Vagina (tissue), 2 donors: Measurements from ENCODE around the gene SACS. TPM values are rescaled to one million over a fixed set of nuclear protein-coding genes. Genes with fewer than 3 reads are reported as not detected.

Experiments
- DNase-seq, 2 donors: peaks; one replicate each; pipeline ENCODE4 v3.0.0-alpha.2; 2017; ENCODE audit errors: extremely low spot score in 2 of 2
- H3K27ac ChIP-seq: fragments of 200-600 bp; sonication (generic); one replicate; pipeline ENCODE4 v1.5.1; 2019
- H3K27me3 ChIP-seq: fragments of 200-600 bp; sonication (generic); one replicate; pipeline ENCODE4 v1.5.1; 2019
- H3K36me3 ChIP-seq, 2 donors: fragments of 200-600 bp; sonication (generic); one replicate each; pipeline ENCODE4 v1.5.1; 2017 to 2019
- H3K4me1 ChIP-seq: fragments of 200-600 bp; sonication (generic); one replicate; pipeline ENCODE4 v1.5.1; 2019
- H3K4me3 ChIP-seq, 2 donors: fragments of 200-600 bp; sonication (generic); 1 replicate in 1 of 2; 2 replicates in 1 of 2; pipeline ENCODE4 v1.5.1; 2016 to 2019
- H3K9me3 ChIP-seq: fragments of 200-600 bp; sonication (generic); one replicate; pipeline ENCODE4 v1.5.1; 2019
- POLR2A ChIP-seq, 2 donors: fragments of 450-650 bp; IDR thresholded peaks; one replicate each; pipeline ENCODE4 v1.6.1; 2017; ENCODE audit warnings: antibody characterized with exemption in 2 of 2, mild to moderate bottlenecking in 2 of 2, moderate library complexity in 2 of 2
- POLR2AphosphoS5 ChIP-seq, 2 donors: sonication (generic); formaldehyde crosslinking; IDR thresholded peaks; one replicate each; pipeline ENCODE4 v1.9.0; 2017; ENCODE audit warnings: antibody characterized with exemption in 2 of 2, mild to moderate bottlenecking in 2 of 2, low read depth in 1 of 2; ENCODE audit not compliant: insufficient read depth in 1 of 2
- intact Hi-C: fragments of 100-400 bp; cut with DNase I; formaldehyde crosslinking; loops from one replicate; pipeline ENCODE4 v1.15.1; 2023
- total RNA-seq: library from RNA; depleted of rRNA; stranded (reverse); fragments of >200 nt; gene quantifications from one replicate; pipeline ENCODE4 v1.2.3, GENCODE V29; 2016
- TF ChIP-seq, protein P1 (sequence below), 3 experiments: fragments of 450-650 bp in 2 of 3; fragments of 200-600 bp in 1 of 3; sonication (generic) in 1 of 3; IDR thresholded peaks; one replicate each; pipeline ENCODE4 v1.5.1; 2017 to 2019; ENCODE audit warnings: antibody characterized with exemption in 3 of 3, mild to moderate bottlenecking in 2 of 3, moderate library complexity in 2 of 3

SACS gene
- total RNA-seq, 1 donor from 2014 or later = 24.8 TPM

DNA sequence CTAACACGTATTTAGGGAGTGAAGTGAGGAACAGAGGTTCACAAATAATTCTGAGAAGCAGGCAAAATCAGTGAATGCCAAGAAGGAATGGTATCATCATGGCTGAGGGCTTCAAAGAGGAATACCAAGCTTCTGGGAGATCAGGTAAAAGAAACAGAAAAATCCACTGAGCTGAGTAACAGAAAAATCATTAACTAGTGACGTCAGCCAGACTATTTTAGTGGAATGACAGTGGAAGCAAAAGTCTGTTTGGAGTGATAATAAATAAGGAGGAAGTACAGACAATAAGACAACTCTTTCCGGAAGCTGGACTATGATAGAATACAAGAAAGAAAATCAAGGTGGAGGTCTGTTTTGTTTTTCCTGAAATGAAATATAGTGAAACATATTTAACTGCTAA, 83.5 kb downstream of the SACS start:
- intact Hi-C loops = no loop called here
- H3K27ac ChIP-seq = no peak overlapping the region
- no peak overlapping the region for H3K4me3 ChIP-seq
- no peaks in the 10 kb centered on the region for H3K27me3 ChIP-seq
- H3K36me3 ChIP-seq = peaks cover 0 to 14% of the 10 kb centered on the region in 2 donors
- TF ChIP-seq POLR2A (IDR thresholded peaks at IDR 0.05) (no peak), POLR2AphosphoS5 (IDR thresholded peaks at IDR 0.05; ENCODE audit: insufficient read depth in 1 of 2, low read depth in 1 of 2) (no peak)
- TF ChIP-seq, protein P1, sequence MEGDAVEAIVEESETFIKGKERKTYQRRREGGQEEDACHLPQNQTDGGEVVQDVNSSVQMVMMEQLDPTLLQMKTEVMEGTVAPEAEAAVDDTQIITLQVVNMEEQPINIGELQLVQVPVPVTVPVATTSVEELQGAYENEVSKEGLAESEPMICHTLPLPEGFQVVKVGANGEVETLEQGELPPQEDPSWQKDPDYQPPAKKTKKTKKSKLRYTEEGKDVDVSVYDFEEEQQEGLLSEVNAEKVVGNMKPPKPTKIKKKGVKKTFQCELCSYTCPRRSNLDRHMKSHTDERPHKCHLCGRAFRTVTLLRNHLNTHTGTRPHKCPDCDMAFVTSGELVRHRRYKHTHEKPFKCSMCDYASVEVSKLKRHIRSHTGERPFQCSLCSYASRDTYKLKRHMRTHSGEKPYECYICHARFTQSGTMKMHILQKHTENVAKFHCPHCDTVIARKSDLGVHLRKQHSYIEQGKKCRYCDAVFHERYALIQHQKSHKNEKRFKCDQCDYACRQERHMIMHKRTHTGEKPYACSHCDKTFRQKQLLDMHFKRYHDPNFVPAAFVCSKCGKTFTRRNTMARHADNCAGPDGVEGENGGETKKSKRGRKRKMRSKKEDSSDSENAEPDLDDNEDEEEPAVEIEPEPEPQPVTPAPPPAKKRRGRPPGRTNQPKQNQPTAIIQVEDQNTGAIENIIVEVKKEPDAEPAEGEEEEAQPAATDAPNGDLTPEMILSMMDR (IDR thresholded peaks at IDR 0.05) = no peak
- no peaks in the 10 kb centered on the region for H3K9me3 ChIP-seq
- no peak for DNase-seq
- peaks cover 12% of the 10 kb centered on the region for H3K4me1 ChIP-seq

DNA sequence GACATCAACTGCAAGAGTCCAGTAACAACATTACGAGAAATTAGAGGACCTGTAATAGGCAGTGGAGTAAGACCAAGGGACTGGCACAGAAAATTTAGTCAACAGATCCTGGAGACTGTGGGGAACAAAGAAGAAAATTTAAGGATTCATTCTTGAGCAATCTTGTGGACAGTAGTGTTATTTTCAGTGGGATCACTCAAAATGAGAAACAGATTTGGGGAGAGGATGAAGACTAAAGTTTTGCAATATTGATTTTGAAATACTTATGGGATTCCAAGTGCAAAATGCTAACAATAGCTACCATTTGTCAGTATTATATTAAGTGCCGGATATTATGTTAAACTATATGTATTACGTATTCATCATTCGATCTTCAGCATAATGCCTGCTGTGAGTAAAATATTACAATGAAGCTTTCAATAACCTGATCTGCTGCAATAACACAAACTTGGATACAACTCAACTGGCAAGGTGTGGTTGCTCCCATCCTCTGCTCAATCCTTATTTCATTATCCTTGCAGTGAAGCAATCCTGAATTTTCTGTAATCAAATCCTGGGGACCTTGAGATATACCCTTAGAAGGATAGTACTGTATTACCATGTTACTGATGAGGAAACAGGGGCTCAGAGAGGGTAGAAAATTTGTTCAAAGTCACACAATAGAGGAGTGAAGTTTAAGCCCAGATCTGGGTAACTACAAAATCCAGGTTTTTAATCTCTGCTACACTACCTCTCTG, 84.2 kb downstream of the SACS start:
- peak in 1 of 2 donors; percentile 44 for TF ChIP-seq POLR2AphosphoS5 (IDR thresholded peaks at IDR 0.05; ENCODE audit: insufficient read depth in 1 of 2, low read depth in 1 of 2)
- TF ChIP-seq POLR2A (IDR thresholded peaks at IDR 0.05) = no peak
- H3K4me3 ChIP-seq = no peak overlapping the region
- peaks cover 12% of the 10 kb centered on the region for H3K4me1 ChIP-seq
- H3K36me3 ChIP-seq = peaks cover 0 to 8% of the 10 kb centered on the region in 2 donors
- no peaks in the 10 kb centered on the region for H3K9me3 ChIP-seq
- H3K27ac ChIP-seq = no peak overlapping the region
- no peak for DNase-seq
- intact Hi-C loops = no loop called here
- H3K27me3 ChIP-seq = no peaks in the 10 kb centered on the region

DNA sequence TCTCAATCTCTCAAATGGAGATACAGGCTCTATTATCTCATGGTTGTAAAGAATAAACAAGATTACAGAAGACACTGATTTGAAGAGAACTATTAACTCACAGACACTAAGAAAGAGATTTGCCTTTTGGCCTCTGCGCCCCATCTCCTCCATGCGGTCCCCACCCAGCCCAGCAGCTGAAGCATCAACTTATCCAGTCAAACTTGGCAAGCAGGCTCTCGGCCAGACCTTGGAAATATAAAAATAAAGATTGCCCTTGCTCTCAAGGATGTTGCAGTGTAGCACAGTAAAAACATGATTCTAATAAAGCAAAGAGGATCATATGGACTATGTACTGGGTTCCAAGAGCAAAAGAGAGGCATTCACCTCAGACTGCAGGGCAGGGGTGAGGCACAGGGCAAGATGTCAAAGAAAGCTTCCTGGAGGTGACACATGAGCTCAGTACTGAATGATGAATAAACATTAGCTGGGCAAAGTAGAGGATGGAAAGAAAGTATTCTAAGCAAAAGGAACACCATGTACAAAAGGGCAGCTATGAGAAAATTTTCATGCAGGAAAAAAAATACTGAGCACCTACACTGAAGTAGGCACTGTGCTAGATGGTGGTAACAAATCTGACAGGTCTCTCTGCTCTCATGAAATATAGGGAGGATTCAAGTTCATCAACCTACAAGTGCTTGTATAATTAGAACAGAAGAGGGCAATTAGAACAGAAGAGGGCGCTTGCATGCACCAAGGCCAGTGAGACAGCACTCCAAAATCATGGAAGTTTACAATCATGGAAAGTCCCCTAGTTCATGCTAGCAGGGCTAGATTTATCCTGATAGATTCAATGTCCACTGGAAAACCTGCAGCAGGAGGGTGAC, 85.0 kb downstream of the SACS start:
- H3K4me1 ChIP-seq = peaks cover 12% of the 10 kb centered on the region
- H3K27ac ChIP-seq = no peak overlapping the region
- no peaks in the 10 kb centered on the region for H3K27me3 ChIP-seq
- TF ChIP-seq POLR2A (IDR thresholded peaks at IDR 0.05) = no peak
- TF ChIP-seq POLR2AphosphoS5 (IDR thresholded peaks at IDR 0.05; ENCODE audit: insufficient read depth in 1 of 2, low read depth in 1 of 2) = no peak
- no peak for DNase-seq
- no peaks in the 10 kb centered on the region for H3K9me3 ChIP-seq
- no peak overlapping the region for H3K4me3 ChIP-seq
- intact Hi-C loops = no loop called here
- peaks cover 0 to 6% of the 10 kb centered on the region in 2 donors for H3K36me3 ChIP-seq

DNA sequence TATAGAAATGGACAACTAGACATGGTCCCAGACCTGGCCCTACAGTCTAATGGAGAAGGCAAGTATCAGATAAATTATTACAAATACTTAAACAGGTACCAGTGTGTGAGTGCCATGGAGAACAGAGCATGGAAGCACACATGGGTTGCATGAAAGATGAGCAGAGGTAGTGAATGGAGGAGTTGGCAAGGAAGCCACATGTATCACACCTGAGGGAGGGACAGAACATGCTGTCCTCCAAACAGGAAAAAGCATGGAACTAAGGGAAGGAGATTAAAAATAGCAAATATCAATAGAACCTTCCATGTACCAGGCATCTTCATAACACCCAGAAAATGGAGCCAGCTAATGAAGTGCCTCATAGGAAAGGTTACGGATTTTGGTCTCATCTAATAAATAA, 85.9 kb downstream of the SACS start:
- Histone ChIP-seq H3K4me1 (peaks cover 12% of the 10 kb centered on the region), H3K27me3 (no peaks in the 10 kb centered on the region), H3K36me3 (peaks cover 0 to 6% of the 10 kb centered on the region in 2 donors), H3K27ac (no peak overlapping the region), H3K9me3 (no peaks in the 10 kb centered on the region), H3K4me3 (no peak overlapping the region)
- DNase-seq = no peak
- TF ChIP-seq POLR2A (IDR thresholded peaks at IDR 0.05) = no peak
- no peak for TF ChIP-seq POLR2AphosphoS5 (IDR thresholded peaks at IDR 0.05; ENCODE audit: insufficient read depth in 1 of 2, low read depth in 1 of 2)
- TF ChIP-seq, protein P1 (IDR thresholded peaks at IDR 0.05) = no peak
- intact Hi-C loops = no loop called here

DNA sequence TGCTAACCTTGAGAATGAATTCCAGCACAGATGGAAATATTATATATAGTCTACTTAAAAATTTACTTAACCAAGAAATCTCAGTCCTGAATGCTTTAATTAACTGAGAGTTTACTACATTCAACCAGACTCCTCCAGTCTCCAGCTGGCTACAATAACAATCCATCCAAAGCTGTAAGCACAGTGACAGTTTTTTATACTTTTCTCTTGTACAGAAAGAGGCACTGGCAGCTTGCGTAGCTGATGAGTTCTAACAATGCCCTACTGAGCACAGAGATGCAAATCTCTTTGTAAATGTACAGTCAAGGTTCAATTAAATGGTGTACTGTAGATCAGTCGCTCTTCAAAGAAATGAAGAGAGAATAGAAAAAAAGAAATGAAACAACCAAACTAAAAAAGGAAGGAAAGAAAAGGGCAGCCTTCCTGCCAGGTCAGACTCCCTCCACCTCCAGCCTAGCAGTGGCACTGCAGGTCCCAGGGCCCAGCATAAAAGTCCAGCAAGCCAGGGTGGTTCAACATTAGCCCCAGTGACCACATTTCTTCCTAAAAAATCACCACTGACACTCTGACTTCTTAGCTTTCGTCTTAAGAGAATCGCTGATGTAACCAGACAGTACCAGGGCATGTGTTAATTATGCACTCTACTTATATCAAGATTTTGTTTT, 88.4 kb downstream of the SACS start:
- peaks cover 0 to 22% of the 10 kb centered on the region in 2 donors for H3K36me3 ChIP-seq
- no peaks in the 10 kb centered on the region for H3K9me3 ChIP-seq
- TF ChIP-seq POLR2A (IDR thresholded peaks at IDR 0.05) (no peak), POLR2AphosphoS5 (IDR thresholded peaks at IDR 0.05; ENCODE audit: insufficient read depth in 1 of 2, low read depth in 1 of 2) (no peak)
- TF ChIP-seq, protein P1 (IDR thresholded peaks at IDR 0.05) = no peak
- H3K27me3 ChIP-seq = no peaks in the 10 kb centered on the region
- DNase-seq = no peak
- no peak overlapping the region for H3K27ac ChIP-seq
- intact Hi-C loops = no loop called here
- H3K4me1 ChIP-seq = peaks cover 12% of the 10 kb centered on the region
- no peak overlapping the region for H3K4me3 ChIP-seq
